Stimulated activated CD4-positive, alpha-beta T cell treated with anti-CD3 and anti-CD28 coated beads, Interleukin-2, amount 100 ng/mL, for 48 hours (primary cell): ENCODE measurements around the gene ASPG.

ENCODE experiments used
- DNase-seq, 2 donors: peaks; one replicate each; pipeline ENCODE4 v3.0.0-alpha.2; 2020

ASPG gene

GRCh38 chr14:104094709-104095425, 9.4 kb downstream of the ASPG start:
- peak; percentile 86 to 89 for DNase-seq

GRCh38 chr14:104095426-104096310, 10.2 kb downstream of the ASPG start:
- DNase-seq, result no peak

DNA sequence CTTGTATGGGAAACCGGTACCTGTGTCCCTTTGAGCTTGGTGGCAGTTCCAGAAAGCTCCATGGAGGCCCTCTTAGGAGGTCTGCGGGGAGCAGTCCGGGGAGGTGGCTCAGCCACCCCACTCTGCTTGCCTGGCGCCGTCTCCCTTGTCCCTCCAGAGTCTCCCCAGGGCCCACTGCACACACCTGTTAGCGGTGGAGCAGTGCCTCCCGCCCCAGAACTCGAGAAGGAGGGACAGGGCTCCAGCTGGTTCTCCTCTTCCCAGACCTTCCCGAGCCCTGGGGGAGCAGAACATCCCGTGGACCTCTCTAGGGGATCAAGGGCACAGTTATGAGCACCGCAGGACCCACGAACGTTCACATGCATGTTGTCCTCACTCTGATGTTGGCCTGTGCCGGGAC, 10.8 kb downstream of the ASPG start:
- DNase-seq, result no peak

GRCh38 chr14:104096751-104097700, 11.5 kb downstream of the ASPG start:
- DNase-seq, result no peak

- no peak for DNase-seq
These were observed 13.0 kb downstream of the ASPG start for GRCh38 chr14:104098272-104099095.

- DNase-seq, result no peak
These were observed 13.9 kb downstream of the ASPG start for GRCh38 chr14:104099096-104100041.

DNA sequence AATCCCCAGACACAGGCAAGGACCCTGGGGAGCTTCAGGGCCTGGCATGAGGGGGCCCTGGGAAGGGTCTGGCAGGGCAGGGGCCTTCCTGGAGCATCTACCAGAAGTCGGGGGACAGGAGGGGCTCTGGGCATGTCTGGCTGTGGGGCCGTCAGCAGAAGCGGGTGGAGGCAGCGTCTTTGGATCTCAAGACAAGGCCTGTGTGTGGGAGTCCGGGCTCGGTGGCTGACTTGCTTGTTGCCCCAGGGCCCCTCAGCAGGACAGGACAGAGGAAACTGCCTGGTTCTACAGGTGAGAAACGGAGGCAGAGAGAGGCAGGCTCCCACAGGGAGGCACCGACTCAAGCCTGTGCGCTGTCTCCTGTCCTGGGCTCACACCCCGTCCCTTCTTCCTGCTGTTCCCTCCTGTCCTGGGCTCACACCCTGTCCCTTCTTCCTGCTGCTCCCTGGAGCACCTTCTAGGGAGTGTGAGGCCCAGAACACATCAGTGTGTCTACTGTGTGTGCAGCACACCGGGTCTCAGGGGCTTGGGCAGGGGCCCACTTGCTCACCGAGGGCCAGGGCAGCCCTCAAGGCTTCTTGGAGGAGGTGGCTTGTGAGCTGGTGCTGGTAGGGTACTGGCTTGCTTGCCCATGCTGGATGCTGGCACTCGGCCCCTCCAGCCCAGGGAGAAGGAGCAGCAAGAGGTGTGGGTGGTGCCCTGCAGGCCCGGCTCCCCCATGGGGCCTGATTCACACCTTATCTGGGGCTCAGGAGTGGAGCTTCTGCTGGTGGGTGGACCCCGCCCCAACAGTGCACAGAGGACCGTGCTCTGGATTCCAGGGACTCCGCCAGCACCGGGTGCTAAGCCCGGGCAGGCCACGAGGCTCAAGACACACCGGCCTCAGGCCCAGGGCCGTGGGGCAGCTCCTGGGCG, 14.9 kb downstream of the ASPG start:
- DNase-seq, result no peak

DNA sequence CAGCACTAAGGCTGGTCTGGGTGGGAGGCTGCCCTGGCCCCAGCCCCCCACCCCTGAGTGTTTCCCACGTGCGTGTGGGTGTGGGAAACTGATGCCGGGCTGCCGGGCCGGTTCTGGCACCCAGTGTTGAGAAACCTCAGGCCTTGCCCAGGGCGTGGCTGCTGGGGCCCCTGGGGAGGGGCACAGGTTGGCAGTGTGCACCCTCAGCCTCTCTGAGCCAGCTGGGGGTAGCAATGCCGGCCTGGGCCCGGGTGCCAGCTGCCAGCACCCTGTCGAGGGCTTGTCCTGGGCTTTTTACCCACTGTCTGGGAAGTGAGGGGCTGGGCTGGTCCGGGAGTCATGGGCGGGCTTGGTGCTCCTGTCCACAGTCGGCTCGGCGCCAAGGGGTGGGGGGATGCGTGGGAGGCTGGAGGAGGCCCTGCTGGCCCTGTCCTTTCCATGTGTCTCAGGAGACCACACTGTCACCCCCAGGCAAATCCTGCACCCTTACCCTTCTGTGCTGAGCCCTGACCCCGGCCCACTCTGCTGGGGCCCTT, 15.7 kb downstream of the ASPG start:
- no peak for DNase-seq

- DNase-seq, result no peak
These were observed 16.3 kb downstream of the ASPG start for GRCh38 chr14:104101651-104102281.

DNA sequence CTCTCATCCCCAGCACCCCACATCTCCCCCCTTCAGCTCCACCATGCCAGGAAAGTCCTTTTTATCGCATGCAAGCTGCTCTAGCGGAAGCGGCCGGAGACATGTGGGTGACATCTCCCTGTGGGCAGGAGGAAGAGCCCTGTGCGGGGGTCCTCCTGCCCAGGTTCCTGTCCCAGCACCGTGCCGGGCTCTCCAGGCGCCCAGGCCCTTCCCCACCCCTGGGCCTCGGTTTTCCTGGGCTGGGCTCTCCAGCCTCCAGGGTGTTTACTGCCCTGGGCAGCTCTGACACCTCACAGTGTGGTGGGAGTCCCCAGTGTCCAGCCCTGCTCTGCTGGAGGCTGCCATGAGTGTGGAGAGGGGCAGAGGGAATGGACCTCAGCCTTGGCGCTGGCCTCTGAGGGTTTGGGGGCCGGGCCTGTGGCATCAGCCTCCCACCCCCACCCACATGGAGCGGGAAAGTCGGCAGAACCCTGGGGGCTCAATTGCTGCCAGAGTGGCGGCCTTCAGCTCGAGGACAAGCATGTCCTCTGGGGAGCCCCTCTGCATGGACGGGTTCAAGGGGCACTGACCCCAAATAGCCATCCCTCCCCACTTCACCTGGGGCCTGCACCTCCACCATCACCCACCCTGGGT, 16.9 kb downstream of the ASPG start:
- DNase-seq, result no peak

- DNase-seq, result no peak
These were observed 17.6 kb downstream of the ASPG start for GRCh38 chr14:104103061-104103445.

- DNase-seq, result no peak
These were observed 18.1 kb downstream of the ASPG start for GRCh38 chr14:104103446-104104075.

DNA sequence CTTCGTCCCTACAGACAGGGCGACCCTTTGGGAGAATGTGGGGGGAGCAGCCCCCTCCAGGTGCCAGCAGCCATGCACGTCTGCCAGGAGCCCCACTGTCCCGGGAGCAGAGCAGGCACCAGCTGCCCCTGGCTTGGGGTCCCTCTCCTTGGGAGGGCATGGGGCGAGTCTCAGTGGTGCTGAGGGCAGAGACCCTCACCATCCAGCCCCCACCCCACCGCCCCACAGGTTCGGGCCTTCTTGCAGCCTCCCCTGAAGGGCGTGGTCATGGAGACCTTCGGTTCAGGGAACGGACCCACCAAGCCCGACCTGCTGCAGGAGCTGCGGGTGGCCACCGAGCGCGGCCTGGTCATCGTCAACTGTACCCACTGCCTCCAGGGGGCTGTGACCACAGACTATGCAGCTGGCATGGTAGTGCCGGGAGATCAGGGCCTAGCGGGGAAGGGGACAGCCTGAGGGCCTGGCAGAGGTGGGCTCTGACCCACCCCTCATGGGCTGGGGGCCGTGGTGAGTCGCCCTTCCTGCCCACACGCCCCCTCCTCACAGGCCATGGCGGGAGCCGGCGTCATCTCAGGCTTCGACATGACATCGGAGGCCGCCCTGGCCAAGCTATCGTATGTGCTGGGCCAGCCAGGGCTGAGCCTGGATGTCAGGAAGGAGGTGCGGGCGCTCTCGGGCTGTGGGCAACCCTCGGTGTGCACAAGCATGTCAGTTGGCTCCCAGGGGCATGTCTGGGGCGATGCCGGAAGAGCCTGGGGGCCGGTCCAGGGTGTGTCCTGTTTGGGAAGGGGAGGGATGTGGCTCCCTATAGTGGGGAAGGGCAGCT, 18.8 kb downstream of the ASPG start:
- DNase-seq, result no peak

DNA sequence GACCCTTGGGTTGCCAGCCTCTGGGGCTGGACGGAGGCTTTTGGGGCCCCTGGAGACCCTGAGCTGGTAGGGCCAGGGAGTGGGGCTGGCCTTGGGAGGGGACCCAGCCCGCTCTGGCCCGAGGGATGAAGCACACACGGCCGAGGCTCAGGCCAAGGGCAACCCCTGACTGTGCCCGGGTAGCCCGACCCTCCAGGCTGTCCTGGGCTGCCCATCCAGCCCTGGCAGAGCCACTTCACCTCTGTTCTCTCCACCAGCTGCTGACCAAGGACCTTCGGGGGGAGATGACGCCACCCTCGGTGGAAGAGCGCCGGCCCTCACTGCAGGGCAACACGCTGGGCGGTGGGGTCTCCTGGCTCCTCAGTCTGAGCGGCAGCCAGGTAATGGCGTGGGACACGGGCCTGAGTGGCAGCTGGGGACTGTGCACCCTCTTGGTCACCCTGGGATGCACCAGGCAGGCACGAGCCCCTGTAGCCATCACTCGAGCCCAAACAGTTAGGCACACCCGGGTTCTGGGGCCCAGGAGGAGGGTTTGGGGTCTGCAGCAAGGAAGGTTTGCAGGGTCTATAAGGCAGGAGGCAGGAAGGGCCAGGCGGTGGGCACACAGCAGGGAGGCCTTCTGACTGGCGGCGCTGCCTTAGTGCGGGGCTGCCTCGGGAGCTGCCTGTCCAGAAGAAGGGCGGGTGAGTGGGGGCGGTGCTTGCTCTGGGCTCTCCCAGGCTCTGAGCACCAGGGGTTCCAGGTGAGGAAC, 19.7 kb downstream of the ASPG start:
- no peak for DNase-seq

GRCh38 chr14:104105822-104106470, 20.4 kb downstream of the ASPG start:
- DNase-seq, result no peak

GRCh38 chr14:104106471-104106991, 21.0 kb downstream of the ASPG start:
- DNase-seq, result no peak
